Left renal pelvis (tissue), 4 donors: ENCODE results near the gene TEX14. TPM values are rescaled to one million over a fixed set of nuclear protein-coding genes. Genes with fewer than 3 reads are reported as not detected.
A peak's percentile ranks its signal among the peaks of the same experiment; 100 is the strongest.
"Not testable (repeated sequence)": the region's sequence is repeated elsewhere in the genome, so short reads cannot be mapped to it uniquely, and the experiment has no call there.

Experiments
- DNase-seq, 4 donors: peaks; one replicate each; pipeline ENCODE4 v3.0.0-alpha.2; 2013; ENCODE audit warnings: low read depth in 4 of 4, low spot score in 3 of 4
- polyA plus RNA-seq, 4 donors: library from polyadenylated mRNA; unstranded; fragments of 120-200 nt; gene quantifications; one replicate each; pipeline ENCODE4 v1.2.1, GENCODE V29; 2013; ENCODE audit not compliant: insufficient read length in 4 of 4

The TEX14 gene
- polyA plus RNA-seq, 4 donors, result 0.17 to 1.0 (median 0.49) TPM

DNA sequence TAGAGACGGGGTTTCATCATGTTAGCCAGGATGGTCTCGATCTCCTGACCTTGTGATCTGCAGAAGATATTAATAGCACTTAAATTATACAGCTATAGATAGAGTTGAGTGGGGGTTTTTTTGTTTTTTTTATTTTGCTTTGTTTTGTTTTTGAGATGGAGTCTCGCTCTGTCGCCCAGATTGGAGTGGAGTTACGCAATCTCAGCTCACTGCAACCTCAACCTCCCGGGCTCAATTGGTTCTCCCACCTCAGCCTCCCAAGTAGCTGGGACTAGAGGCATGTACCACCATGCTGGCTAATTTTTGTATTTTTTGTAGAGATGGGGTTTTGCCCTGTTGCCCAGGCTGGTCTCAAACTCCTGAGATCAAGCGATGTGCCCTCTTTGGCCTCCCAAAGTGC is 1.8 kb downstream of the TEX14 start:
- not testable (repeated sequence) for DNase-seq

DNA sequence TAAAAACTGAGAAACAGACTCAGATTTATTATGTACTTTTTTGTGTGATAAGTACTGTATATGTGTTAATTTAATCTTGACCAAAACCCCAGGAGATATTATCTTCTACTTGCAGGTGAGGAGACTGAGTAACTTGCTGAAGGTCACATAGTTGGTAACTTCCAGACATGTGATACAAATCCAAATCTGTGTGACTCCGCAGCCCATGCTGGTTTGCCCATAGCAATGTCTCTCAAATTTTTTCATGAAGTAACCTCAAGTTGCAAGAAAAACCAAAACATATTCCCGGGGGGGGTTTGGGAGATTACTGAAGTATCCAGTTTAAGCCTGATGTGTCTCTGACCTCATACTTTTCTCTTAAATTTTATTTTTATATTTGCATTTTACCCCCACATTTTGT is 3.3 kb downstream of the TEX14 start:
- no peak for DNase-seq

- DNase-seq, result no peak
These were observed 4.9 kb downstream of the TEX14 start for GRCh38 chr17:58686980-58687379.

DNA sequence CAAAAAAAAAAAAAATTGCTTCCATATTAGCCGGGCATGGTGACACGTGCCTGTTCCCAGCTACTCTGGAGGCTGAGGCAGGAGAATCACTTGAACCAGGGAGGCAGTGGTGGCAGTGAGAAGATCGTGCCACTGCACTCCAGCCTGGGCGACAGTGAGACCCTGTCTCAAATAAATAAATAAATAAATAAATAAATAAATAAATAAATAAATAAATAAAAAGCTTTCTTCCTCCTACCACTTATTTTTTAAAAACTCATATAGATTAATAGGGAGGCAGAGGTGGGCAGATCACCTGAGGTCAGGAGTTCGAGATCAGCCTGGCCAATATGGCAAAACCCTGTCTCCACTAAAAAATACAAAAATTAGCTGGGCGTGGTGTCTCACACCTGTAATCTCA is 7.4 kb downstream of the TEX14 start:
- not testable (repeated sequence) for DNase-seq

DNA sequence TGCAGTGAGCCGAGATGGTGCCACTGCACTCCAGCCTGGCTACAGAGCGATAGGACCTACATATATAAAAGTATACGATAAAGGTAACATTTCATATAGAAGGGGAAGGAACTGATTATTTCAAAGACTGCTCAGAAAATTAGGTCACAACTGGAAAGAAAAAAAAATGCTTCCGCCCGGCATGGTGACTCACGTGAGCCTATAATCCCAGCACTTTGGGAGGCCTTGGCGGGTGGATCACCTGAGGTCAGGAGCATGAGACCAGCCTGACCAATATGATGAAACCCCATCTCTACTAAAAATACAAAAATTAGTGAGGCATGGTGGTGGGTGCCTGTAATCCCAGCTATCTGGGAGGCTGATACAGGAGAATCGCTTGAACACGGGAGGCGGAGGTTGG is 7.8 kb downstream of the TEX14 start:
- DNase-seq, result no peak

DNA sequence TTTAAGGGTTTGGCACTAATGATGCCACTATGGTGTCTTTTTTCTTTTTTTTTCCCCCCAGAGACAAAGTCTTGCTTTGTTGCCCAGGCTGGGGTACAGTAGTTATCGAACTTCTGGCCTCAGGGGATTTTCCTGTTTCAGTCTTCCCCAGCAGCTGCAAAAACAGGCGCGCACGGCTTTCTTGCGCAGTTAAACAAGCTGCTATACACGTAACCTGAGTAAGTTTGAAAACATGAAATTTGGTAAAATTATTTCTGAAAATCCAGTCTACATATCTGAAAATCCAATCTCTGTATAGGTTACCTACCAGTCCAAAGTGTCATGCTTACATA is 11.8 kb downstream of the TEX14 start:
- no peak for DNase-seq

- no peak for DNase-seq
These were observed 12.4 kb downstream of the TEX14 start for GRCh38 chr17:58679263-58680037.

DNA sequence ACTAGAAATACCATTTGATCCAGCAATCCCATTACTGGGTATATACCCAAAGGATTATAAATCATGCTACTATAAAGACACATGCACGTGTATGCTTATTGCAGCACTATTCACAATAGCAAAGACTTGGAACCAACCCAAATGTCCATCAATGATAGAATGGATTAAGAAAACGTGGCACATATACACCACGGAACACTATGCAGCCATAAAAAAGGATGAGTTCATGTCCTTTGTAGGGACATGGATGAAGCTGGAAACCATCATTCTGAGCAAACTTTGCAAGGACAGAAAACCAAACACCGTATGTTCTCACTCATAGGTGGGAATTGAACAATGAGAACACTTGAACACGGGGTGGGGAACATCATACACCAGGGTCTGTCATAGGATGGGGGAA is 13.6 kb downstream of the TEX14 start:
- DNase-seq, result not testable (repeated sequence)

- no peak for DNase-seq
These were observed 14.5 kb downstream of the TEX14 start for GRCh38 chr17:58677194-58677880.

GRCh38 chr17:58671969-58672368 is 19.9 kb downstream of the TEX14 start:
- DNase-seq, result no peak

GRCh38 chr17:58669853-58670252 is 22.0 kb downstream of the TEX14 start:
- no peak for DNase-seq

- DNase-seq, result no peak
These were observed 23.3 kb downstream of the TEX14 start for GRCh38 chr17:58668598-58668935.

GRCh38 chr17:58667934-58668597 is 23.8 kb downstream of the TEX14 start:
- DNase-seq, result no peak

DNA sequence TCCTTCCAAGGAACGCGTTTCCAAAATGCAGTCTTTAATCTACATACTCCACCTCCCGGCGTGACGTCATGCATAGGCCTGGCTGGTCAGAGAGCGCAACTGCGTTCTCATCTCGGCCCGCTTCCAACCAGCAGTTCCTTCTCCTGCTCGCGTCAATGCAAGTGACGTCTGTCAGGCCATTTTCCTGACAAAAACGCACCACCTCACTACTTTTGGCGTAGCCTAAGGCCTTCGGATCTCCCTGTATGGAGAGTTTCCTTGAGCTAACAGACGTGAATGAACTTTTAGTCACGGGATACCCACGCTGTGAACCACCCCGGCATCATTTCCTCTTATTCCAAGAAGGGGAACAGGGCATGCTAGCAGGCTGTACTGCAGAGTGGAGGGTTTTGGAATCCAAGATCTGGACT is 25.0 kb downstream of the TEX14 start:
- DNase-seq, result peak; percentile 10 to 33 (median 17)

DNA sequence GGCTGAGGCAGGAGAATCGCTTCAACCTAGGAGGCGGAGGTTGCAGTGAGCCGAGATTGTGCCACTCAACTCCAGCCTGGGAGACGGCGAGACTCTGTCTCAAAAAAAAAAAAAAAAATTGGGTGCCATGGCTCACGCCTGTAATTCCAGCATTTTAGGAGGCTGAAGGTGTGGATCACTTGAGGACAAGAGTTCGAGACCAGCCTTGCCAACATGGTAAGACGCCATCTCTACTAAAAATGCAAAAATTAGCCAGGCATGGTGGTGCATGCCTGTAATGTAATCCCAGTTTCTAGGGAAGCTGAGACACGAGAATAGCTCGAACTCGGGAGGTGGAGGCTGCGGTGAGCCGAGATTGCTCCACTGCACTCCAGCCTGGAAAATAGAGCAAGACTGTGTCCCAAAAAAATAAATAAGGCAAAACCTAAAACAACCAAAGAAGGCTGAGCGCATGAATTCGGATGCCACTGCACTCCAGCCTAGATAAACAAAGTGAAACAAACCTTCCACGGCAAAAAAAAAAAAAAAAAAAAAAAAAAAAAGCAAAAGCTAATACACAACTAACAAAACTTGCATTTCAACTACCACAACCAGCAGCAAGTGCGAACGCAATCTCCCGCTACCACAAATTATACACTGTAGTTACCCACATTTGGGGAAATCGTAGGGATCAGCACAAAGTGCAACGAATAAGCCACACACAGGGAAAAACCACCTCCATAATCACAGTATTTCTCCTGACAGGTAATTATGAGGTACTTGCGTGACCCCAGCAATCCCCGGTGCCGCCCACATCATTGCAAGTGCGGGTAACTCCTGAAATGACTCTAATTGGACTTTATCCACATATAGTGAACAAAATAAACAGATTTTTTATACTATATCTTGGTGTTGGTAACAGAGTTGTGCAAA is 25.6 kb downstream of the TEX14 start:
- no peak for DNase-seq

DNA sequence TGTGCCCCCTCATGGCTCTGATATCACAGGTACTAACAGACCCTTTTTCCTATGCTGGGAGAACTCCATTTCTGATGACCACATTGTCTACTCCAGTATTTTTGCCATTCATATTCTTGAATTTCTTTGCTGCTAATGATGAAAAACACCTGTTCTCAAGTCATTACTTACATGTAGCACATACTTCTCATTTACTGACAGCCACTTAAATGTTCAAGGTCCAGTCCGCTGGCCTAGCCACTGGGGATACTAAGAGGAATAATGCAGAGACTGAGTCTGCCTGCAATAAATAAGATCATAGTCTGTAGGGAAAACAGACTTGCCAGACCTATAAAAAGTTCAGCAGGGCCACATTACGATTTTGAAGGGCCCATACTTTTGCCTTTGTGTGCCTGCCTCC is 27.5 kb downstream of the TEX14 start:
- no peak for DNase-seq

DNA sequence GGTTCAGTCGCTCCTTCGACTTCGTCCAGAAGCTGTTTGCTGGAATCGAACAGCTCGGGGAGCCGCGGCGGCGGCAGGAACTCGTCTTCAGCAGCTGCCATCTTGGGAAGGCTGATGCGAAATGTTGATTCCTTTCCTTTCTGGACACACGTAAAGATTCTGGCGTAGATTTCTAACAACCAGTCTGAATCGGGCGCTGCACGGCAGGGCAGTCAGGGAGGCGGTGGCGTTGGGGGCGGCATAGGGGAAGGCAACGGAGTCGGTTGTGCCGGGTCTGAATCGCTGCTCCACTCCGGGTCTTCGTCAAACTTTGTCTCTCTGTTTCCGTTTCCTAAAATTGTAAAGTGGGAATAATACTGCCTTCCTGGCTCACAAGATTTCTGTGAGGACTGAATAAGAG is 30.3 kb downstream of the TEX14 start:
- DNase-seq, result no peak

- no peak for DNase-seq
These were observed 31.2 kb downstream of the TEX14 start for GRCh38 chr17:58660621-58661020.

DNA sequence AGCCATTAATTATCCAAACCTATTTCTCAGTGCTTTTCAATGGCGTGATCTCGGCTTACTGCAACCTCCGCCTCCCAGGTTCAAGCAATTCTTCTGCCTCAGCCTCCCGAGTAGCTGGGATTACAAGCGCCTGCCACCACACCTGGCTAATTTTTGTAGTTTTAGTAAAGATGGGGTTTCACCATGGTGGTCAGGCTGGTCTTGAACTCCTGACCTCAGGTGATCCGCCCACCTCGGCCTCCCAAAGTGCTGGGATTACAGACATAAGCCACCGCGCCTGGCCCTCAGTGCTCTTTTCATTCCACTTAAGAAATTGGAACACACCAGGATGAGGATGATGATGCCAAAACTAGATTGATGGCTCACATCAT is 32.1 kb downstream of the TEX14 start:
- not testable (repeated sequence) for DNase-seq

DNA sequence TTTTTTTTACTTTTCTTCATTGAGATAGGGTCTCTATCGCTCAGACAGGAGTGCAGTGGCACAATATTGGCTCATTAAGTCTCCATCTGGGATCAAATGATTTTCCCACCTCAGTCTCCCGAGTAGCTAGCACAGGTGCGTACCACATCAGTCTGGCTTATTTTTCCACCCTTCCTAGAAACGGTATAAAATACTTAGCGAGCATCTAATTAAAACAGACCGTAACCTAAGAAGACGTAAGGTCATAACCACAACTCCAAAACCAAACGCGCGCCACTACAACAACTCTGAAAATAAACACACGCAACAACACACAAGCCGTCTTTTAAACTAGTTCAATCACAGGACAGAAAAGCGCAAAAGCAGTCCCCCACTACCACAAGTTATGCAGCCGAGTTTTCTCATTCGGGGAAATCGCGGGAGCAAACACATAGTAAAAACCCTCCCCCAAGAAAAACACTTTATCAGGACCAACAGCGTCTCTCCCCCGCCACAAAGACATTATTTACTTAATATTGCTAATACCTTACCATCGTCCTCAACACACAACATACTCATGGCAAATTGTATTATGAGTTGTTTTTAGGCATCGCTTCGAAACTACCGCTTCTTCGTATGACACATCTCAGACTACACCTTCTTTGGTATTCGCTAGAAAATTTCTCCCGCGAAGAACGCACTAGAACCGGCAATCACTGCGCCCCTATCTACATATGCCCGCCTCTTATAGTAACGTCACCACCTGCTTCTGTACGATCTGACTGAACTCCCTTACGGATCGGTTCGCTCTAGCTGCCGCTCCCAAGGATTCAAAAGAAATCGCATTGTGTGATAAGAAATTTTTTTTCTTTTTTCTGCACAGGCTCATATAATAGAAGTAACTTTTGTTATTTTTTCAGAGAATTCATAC is 32.8 kb downstream of the TEX14 start:
- peak; percentile 84 to 92 (median 90) for DNase-seq
